ENCODE results near the gene ANKRD27. TPM values are rescaled to one million over a fixed set of nuclear protein-coding genes. Genes with fewer than 3 reads are reported as not detected.

The ANKRD27 gene
- total RNA-seq (2021) (55.5 and 59.6 TPM in 2 replicates), Bru-seq, nascent RNA (percentile 72 among the genes with signal in this experiment), BruChase-seq, experiment 1, labeled RNA remaining after a 2-hour chase (percentile 73 among the genes with signal in this experiment), BruChase-seq, experiment 2, labeled RNA remaining after a 6-hour chase (percentile 78 among the genes with signal in this experiment)
- long read RNA-seq, full-length matches to known transcripts, result 68 of 104 reads
- long read RNA-seq, partial matches to known transcripts, result 4 of 104 reads
- long read RNA-seq, other reads (novel, unspliced or antisense), result 32 of 104 reads

DNA sequence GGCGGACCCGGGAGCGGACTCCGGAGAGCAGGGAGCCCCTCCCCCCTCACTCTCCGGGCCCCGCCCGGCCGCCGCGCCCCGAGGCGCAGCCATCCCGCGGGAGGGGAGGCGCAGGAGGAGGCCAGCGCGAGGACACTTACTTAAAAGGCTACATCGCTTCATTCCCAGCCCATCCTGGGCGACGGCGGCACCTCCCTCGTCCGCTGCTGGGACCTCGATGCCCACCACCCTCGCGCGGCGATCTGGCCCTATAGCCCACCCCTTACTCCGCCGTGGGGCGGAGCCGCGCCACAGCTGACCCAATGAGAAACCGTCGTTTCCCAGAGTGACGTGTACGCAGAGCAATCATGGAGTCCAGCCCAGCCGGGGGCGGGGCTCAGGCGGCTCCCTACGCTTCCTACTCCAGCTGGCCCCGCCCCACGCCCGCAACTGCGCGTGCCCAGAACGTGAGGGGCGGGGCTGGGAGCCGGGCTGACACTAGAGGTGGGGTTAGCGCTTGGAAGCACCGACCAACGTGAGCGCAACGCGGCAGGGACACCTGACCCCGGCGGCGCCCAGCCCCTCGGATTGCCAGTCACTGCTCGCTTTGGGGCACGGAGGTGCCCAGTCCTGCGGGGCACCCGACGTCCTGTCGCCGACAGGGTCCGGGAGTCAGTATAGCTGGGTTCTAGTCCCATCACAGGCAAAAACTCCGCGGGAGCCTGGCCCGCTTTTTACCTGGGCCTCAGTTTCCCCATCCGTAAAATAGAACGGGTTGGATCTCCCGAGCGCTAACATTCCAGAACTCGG lies at the start of gene ANKRD27:
TSS of gene ANKRD27 (minus strand) at position 250 of the 789 bp plus-strand sequence. CDS start 16,165 bp downstream, outside the sequence.
- POLR2A ChIA-PET (ENCODE audit: unreplicated experiment), result interaction anchor here (0.6 to 0.7 kb wide), 2 partner anchors 16 to 111 kb away, joined by 6 read pairs; partner anchors contain the start of gene NUDT19
- CTCF ChIA-PET, result no interaction called here
- intact Hi-C loops (cut with micrococcal nuclease; ENCODE audit: unreplicated experiment), result loop anchor here (1.0 kb wide), 1 partner anchor 17 kb away; no protein-coding TSS in a partner anchor

DNA sequence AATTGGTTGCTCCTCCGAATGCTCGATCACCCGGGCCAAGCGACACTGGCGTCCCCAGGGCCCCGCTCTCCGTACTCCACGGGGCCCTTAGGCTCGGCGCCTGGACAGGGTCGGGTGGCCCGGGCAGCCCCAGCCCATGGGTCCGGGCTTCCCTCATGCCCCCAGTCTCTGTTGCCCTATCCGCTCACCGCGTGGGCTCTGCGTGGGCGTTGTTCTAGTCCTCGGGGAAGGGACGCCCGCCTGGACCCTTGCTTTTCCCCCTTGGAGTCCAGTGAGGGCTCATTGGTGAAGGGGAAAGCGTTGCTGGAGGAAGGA lies 45.9 kb upstream of the ANKRD27 start:
- H4K20me1 ChIP-seq (ENCODE audit: insufficient read depth), result no peaks in the 10 kb centered on the region
- H2AFZ ChIP-seq, result no peak overlapping the region
- no peak for TF ChIP-seq EZH2 (IDR thresholded peaks at IDR 0.05; ENCODE audit: low read depth)
- TF ChIP-seq, protein P1, sequence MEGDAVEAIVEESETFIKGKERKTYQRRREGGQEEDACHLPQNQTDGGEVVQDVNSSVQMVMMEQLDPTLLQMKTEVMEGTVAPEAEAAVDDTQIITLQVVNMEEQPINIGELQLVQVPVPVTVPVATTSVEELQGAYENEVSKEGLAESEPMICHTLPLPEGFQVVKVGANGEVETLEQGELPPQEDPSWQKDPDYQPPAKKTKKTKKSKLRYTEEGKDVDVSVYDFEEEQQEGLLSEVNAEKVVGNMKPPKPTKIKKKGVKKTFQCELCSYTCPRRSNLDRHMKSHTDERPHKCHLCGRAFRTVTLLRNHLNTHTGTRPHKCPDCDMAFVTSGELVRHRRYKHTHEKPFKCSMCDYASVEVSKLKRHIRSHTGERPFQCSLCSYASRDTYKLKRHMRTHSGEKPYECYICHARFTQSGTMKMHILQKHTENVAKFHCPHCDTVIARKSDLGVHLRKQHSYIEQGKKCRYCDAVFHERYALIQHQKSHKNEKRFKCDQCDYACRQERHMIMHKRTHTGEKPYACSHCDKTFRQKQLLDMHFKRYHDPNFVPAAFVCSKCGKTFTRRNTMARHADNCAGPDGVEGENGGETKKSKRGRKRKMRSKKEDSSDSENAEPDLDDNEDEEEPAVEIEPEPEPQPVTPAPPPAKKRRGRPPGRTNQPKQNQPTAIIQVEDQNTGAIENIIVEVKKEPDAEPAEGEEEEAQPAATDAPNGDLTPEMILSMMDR (conservative IDR thresholded peaks at IDR 0.05), result no peak
- H3F3A ChIP-seq (ENCODE audit: insufficient read depth, low read depth), result peaks cover 9% of the 10 kb centered on the region; the same call in 1 of the 2 replicates
- no peak overlapping the region for H3K27ac ChIP-seq
- H3K36me3 ChIP-seq (ENCODE audit: low read depth), result no peaks in the 10 kb centered on the region
- H3K4me2 ChIP-seq, result no peak overlapping the region
- no peak for DNase-seq
- no peaks in the 10 kb centered on the region for H3K27me3 ChIP-seq (ENCODE audit: insufficient read depth, low read depth)
- POLR2A ChIA-PET (ENCODE audit: unreplicated experiment), result no interaction called here
- intact Hi-C loops (cut with micrococcal nuclease; ENCODE audit: unreplicated experiment), result no loop called here
- H3K9me3 ChIP-seq (ENCODE audit: insufficient read depth, low read depth), result no peaks in the 10 kb centered on the region
- H3K4me1 ChIP-seq (replicated peaks; ENCODE audit: insufficient read depth), result no peaks in the 10 kb centered on the region
- BruUV-seq (replicated peaks), result no TSS peak
- CTCF ChIA-PET, result no interaction called here
- H3K9me2 ChIP-seq (ENCODE audit: insufficient read depth), result no peaks in the 10 kb centered on the region
- H3K4me3 ChIP-seq, result no peak overlapping the region
- H3K79me2 ChIP-seq (ENCODE audit: low read depth), result no peaks in the 10 kb centered on the region

More for the DNA sequence above, at the start of gene ANKRD27:
- H3K79me2 ChIP-seq (ENCODE audit: low read depth), result peaks cover 45% of the 10 kb centered on the region
- BruUV-seq (replicated peaks), result no TSS peak
- peak within 1 kb of the TSS; percentile 100 for H3K4me2 ChIP-seq
- DNase-seq, result peak; percentile 92 to 99
- H4K20me1 ChIP-seq (ENCODE audit: insufficient read depth), result peaks cover 42% of the 10 kb centered on the region
- peaks cover 10% of the 10 kb centered on the region; the same call in 1 of the 2 replicates for H3K4me1 ChIP-seq (replicated peaks; ENCODE audit: insufficient read depth)
- peak within 1 kb of the TSS; percentile 45; the same call in 1 of the 2 replicates for H3K27ac ChIP-seq
- H3K9me2 ChIP-seq (ENCODE audit: insufficient read depth), result no peaks in the 10 kb centered on the region
- TF ChIP-seq EZH2 (IDR thresholded peaks at IDR 0.05; ENCODE audit: low read depth), result no peak
- TF ChIP-seq, protein P1 (conservative IDR thresholded peaks at IDR 0.05), result no peak
- peak within 1 kb of the TSS; percentile 95 for H2AFZ ChIP-seq
- H3F3A ChIP-seq (ENCODE audit: insufficient read depth, low read depth), result peaks cover 4% of the 10 kb centered on the region; the same call in 1 of the 2 replicates
- H3K27me3 ChIP-seq (ENCODE audit: insufficient read depth, low read depth), result no peaks in the 10 kb centered on the region
- no peaks in the 10 kb centered on the region for H3K9me3 ChIP-seq (ENCODE audit: insufficient read depth, low read depth)
- no peaks in the 10 kb centered on the region for H3K36me3 ChIP-seq (ENCODE audit: low read depth)
- H3K4me3 ChIP-seq, result peak within 1 kb of the TSS; percentile 89

DNA sequence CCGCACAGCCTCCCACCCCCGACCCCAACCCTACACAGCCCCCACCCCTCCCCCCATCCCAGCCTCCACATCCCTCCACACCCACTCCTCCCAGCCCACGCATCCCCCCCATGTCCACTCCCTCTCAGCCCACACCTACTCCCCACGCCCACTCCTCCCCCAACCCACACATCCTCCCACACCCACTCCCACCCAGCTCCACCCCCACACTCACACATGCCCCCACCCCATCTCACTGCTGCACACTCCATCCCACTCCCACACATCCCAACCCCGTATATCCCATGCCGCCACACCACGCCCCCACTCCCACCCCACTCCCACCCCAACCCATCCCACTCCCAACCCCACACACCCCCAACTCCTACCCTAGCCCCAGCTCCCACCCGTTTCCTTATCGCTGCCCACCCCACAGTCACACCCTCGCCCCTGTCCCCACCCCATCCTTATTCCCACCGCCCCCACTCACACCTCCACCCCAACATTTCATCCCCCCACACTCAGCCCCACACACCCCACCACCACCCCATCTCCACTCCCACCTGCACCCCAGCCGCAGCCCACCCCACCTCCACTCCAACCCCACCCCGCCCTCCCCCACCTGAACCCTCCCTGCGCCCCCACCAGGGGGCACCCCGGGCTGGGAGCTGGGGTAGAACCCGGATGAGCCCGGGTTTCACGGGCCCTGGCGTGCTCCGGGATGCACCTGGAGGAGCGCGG lies 45.4 kb upstream of the ANKRD27 start:
- ChIA-PET CTCF (no interaction called here), POLR2A (ENCODE audit: unreplicated experiment) (no interaction called here)
- intact Hi-C loops (cut with micrococcal nuclease; ENCODE audit: unreplicated experiment), result no loop called here

More for the DNA sequence above, 45.4 kb upstream of the ANKRD27 start:
- no peak for DNase-seq
- no peaks in the 10 kb centered on the region for H3K36me3 ChIP-seq (ENCODE audit: low read depth)
- H2AFZ ChIP-seq, result no peak overlapping the region
- peaks cover 9% of the 10 kb centered on the region; the same call in 1 of the 2 replicates for H3F3A ChIP-seq (ENCODE audit: insufficient read depth, low read depth)
- H3K9me3 ChIP-seq (ENCODE audit: insufficient read depth, low read depth), result no peaks in the 10 kb centered on the region
- H3K79me2 ChIP-seq (ENCODE audit: low read depth), result no peaks in the 10 kb centered on the region
- TF ChIP-seq, protein P1 (conservative IDR thresholded peaks at IDR 0.05), result no peak
- no peak for TF ChIP-seq EZH2 (IDR thresholded peaks at IDR 0.05; ENCODE audit: low read depth)
- no peaks in the 10 kb centered on the region for H3K27me3 ChIP-seq (ENCODE audit: insufficient read depth, low read depth)
- no peaks in the 10 kb centered on the region for H3K9me2 ChIP-seq (ENCODE audit: insufficient read depth)
- no peaks in the 10 kb centered on the region for H4K20me1 ChIP-seq (ENCODE audit: insufficient read depth)
- no TSS peak for BruUV-seq (replicated peaks)
- no peak overlapping the region for H3K27ac ChIP-seq
- H3K4me2 ChIP-seq, result no peak overlapping the region
- H3K4me3 ChIP-seq, result no peak overlapping the region
- no peaks in the 10 kb centered on the region for H3K4me1 ChIP-seq (replicated peaks; ENCODE audit: insufficient read depth)

All from PC-9 (cell line).